Eye (tissue), 1 donor: ENCODE data around the gene BICRAL.
"Not testable (repeated sequence)": the region's sequence is repeated elsewhere in the genome, so short reads cannot be mapped to it uniquely, and the experiment has no call there.

Source experiments
- DNase-seq: peaks from one replicate; pipeline ENCODE4 v3.0.0-alpha.2; 2015

BICRAL gene

DNA sequence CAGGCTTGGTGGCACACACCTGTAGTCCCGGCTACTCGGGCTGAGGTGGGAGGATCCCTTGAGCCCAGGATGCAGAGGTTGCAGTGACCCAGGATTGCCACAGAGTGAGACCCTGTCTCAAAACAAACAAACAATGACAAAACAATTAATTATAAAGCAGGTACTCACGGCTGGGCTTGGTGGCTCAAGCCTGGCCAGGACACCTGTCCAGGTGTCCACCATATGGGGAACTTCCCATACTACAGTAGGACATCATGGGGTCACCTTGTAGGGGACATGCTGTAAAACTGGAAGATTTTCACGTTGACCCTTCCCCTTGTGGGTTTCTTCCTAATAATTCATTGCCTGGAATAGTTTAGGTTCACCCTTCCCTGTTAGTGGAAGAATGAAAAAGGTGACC lies 66.8 kb downstream of the BICRAL start:
- DNase-seq: no peak

DNA sequence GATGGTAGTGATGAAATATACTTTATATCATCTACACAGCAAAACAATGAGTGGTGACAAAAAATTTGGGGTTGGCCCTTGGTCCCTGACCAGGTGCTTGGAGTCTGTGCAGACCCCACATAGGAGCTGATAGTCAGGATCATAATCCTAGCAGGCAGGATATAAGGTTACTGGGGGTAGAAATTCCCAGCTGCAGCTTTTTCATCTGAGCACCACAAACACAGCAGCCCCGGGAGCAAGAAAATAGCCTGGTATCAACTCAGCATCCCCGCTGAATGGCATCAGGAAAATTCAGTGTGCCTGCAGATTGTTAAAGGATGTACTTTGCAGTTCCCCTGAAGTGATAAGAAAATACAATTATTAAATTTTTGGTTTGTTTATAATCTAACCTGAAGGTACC lies 69.7 kb downstream of the BICRAL start:
- no peak for DNase-seq

DNA sequence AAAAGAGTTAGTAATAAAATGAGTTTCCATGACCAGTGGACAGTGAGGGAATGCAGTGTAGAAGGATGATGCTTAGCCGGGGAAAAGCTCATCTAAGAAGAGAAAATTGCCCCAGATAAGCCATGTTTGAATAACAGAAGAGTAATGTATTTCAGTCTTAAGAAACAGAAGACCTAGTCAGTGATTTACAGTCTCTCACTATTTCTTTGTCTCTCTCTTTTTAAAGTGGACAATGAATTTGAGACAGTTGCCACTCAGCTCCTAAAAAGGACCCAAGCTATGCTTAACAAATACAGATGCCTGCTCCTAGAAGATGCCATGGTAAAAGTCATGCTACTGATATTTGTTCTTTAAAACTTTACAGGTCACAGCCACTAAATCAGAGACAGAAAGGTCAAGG lies 78.2 kb downstream of the BICRAL start:
- DNase-seq: no peak

DNA sequence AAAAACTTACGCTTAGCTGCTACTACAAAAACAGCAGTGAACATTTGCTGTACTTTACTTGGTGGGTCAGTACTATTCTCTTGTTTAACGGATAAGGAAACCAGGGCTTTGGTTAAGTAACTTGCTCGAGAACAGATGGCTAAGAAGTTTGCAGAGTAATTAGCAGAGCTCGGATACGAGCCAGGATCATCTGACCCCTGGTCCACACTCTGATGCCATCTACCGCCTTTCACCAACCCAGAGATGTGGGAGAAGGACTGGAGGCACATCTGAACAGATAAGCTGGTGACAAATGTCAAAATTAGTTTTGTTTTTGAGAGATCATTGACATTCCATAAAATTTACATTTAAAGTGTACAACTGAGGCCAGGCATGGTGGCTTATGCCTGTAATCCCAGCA lies 78.6 kb downstream of the BICRAL start:
- DNase-seq: no peak

DNA sequence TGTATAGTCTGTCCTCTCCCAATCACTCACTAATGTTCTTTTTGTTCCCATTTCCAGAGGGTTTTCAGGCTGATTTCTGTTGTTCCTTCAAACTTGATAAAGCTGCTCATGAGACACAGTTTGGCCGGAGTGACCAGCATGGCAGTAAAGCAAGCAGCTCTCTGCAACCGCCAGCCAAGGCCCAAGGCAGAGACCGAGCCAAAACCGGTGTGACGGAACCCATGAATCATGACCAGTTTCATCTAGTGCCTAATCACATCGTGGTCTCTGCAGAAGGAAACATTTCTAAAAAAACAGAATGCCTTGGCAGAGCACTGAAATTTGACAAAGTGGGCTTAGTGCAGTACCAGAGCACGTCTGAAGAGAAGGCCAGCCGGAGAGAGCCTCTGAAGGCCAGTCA lies 82.8 kb downstream of the BICRAL start:
- no peak for DNase-seq

DNA sequence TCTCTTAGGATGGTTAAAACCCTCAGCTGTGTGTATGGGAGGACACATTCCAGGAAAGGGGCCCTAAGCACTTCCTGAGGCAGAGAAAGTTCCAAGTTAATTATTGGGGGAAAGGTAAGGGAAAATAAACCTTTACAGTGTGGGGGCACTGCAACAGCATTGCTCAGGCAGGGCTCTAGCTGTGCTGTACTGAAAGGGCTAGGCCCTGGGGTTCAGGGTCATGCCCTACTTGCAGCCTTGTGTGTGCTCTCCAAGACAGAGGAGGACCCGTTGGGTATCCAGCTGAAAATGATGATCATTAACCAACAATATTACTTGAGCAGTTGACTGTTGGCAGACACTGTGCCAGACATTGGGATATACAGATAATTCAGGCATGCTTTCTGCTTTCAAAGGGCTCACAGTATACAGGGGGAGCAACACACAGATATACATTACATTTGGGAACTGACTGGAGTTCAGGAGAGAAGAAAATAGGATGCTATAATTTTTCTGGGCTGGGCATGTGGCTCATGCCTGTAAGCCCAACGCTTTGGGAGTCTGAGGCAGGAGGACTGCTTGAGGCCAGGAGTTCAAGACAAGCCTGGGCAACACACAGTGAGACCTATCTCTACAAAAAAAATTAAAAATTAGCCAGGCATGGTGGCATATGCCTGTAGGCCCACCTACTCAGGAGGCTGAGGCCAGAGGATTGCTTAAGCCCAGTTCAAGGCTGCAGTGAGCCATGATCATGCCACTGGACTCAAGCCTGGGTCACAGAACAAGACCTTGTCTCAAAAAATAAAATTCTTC lies 88.5 kb downstream of the BICRAL start:
- DNase-seq: no peak

DNA sequence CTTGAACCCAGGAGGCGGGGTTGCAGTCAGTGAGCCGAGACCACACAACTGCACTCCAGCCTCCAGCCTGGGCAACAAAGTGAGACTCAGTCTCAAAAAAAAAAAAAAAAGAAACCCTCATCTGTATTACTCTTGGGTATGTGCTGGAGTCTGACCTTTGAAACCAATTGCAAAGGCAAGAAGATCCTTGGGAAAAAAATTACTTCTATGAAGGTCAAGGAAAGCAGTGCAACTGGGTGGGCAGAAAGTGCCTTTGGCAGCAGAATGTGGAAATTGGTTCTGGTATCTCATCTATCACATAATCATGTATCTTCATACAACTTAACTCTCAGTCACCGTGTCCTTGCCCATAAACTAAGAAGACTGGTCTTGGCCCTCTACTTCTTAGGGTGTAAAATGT lies 89.9 kb downstream of the BICRAL start:
- DNase-seq: no peak

DNA sequence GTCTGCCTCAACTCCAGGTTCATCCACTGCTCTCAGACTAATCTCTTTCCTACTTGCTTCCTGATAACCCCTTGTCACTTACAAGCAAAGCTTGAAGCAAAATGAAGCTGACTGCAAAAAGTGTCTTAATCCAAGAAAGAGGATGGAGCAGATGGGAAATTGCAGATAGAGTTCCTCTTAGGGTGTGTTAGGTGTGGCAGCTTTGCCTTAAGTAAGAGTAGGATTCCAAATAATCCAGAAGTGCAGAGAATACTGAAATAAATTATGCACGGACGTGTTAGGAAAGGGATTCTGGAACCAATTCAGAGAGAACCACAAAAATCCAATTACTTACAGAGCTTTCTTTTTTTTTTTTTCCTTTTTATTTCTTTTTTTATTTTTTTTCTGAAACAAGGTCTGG lies 91.5 kb downstream of the BICRAL start:
- DNase-seq: no peak

DNA sequence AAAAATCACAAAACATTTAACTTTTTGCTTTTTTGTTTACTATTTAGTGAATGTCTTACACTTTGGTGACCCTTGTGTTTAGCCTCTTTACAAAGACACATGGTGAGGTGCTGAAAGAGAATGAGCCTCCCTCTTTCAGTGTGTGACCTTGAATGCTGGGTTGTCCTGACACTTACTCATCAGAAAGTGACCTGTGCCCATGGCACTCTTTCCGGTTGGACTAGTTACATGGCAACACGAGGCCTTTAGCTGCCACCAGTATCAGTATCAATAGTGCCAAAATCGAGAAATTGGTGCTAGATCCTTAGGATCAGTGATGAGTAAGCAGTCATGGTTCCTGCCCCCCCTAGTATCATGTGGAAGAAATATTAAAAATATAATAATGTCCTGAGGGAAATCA lies 95.8 kb downstream of the BICRAL start:
- no peak for DNase-seq

DNA sequence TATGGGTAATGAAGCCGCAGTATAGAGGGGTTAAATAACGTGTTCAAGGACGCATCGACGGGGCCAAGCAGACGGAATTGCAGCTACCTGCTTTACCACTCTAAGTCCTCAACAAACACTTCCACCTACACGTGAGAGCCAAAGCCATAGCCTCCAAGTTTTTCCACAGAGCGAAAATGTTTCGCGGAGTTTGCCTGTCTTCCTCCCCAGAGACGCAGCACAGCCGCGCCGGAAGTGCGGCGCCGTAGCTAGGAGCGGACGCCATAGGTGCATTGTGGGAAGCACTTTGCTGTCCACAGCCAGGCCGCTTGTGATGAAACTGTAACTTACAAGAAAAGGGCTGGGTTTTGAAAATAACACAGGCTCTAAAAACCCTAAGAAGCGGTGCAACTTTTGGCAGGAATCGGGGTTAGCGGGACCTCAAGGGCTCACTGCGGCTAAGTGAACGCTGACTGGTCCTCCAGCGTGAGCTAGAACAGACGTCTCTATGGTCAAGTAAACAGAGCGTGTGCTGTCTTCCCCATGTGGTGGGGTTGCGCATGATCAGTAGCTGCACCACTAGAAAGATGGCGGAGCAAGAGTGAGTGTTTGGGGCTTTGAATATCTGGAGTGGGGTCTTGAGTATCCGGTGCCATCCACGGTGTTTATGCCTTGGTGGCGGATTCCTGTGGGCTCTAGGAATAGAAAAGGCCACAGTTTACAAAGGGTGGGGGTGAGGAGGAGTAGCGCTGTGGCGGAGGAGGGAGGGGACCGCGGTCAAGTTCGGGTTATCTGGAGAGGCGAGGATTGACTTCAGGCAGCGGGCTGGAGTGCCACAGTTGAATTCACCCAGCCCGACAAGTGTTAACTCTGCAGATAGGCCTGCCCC lies 97.8 kb downstream of the BICRAL start, which contains the start of gene RPL7L1:
Gene RPL7L1 (plus strand): TSS at position 245 of the 868 bp plus-strand sequence. CDS start 295 bp downstream, at position 540.
- peak; percentile 96 for DNase-seq

DNA sequence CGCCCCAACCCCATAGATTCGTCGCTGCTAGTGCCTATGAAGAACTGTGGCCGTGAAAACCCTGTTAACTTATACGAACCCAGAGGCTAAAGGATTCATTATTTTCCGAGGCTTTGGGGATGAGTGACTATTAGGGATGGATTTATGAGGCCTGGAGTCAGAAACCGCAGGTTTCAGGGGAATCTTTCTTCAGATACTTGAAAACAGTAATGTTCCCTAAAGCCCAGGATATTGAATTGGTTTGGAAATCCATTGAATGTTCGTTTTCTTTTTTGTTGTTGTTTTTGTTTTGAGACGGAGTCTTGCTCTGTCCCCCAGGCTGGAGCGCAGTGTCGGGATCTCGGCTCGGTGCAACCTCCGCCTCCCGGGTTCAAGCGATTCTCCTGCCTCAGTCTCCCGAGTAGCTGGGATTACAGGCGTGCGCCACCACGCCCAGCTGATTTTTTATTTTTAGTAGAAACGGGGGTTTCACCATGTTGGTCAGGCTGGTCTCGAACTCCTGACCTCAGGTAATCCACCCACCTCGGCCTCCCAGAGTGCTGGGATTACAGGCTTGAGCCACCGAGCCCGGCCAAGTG lies 98.5 kb downstream of the BICRAL start:
- not testable (repeated sequence) for DNase-seq

DNA sequence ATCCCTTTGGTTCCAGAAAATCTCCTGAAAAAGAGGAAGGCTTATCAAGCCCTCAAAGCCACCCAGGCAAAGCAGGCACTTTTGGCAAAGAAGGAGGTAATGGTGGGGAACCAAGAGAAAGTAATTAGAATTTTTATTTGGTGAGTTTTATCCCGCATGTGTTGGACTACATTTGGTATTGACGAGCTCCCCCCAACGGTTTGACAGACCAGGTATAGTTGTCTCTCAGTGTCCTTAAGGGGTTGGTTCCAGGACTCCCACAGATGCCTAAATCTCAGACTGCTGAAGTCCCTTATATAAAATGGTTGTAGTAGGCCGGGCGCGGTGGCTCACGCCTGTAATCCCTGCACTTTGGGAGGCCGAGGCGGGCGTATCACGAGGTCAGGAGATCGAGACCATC lies 99.0 kb downstream of the BICRAL start:
- not testable (repeated sequence) for DNase-seq

DNA sequence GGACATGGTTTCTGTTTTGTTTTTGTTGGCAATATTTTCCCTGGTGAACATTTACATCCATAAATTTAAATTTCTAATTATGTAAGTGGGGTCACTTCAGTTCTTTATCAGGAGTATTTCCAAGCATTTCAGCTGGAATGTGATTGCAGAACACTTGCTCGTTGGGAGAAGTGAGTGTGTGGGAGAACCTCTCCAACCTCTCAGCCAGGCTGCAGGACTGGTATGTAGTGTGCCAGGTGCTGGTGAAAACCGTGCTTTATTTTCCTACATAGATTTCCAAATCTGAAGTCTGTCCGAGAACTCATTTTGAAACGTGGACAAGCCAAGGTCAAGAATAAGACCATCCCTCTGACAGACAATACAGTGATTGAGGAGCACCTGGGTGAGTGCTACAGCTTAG lies 103.8 kb downstream of the BICRAL start:
- no peak for DNase-seq

DNA sequence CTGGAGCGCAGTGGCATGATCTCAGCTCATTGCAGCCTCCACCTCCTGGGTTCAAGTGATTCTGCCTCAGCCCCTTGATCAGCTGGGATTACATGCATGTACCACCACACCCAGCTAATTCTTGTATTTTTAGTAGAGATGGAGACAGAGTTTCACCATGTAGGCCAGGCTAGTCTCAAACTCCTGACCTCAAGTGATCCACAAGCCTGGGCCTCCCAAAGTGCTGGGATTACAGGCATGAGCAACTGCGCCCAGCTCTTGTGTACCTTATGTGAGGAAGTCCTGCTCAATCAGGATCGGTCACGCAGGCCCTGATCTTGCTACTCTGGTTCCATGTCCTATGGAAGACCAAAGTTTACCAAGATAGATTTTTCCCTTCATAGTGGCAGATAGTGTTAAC lies 106.3 kb downstream of the BICRAL start:
- DNase-seq: not testable (repeated sequence)

DNA sequence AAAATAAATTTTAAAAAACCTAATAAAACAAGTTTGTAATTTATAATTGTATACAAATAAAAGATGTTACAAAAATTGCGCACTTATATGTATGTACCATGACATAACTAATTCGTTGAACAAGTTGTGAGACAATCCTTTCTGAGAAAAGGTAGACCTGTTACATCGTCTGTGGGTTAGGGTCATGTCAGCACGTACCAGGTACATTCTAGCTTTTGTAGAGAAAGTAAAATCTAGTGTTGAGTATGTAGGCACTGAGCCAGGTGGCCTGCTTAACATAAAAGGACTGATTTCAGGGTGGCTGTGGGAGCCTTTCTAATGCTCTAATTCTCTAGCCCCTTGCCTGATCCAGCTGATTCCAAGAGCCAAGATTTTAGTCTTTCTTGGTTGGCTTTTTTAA lies 108.0 kb downstream of the BICRAL start:
- no peak for DNase-seq

DNA sequence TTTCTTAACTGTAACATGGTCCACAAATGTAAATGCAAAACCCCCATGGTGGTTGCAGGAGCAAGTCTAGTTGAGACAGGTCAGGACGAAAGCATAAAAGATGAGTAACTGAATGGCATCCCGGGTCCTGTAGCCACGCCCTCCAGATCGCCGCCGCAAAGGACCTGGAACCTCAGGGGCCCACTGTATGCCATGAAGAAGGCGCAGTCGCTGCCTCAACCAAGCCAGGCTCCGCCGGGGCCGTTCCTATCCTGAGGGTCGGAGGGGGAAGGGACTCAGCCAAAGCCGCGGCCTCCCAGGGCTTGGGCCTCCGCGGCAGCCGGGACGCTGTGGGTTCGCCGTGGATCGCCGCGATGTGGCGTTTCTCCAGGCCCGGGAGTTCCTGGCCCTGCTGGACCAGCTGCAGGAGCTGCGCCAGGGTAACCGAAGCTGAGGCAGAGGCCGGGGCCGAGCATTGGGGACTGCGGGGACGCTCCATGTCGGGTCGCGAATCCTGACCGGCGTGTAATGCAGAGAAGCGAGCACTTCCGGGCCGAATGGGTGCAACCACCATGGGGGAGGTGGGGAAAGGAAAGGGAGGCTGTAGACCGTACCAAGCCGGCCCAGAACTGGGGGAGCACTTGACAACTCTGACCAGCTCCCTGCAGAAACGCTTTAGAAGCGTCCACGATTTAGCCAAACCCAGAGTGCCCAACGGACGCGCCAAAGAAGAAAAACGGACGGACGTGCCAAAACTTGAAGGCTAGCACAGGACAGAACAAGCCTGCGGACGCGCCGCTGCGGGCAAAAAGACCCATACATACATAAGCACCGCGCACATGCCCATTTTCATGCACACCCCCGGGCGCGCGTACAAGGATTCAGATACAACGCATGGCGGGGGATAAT lies 108.7 kb downstream of the BICRAL start:
- DNase-seq: peak; percentile 98

DNA sequence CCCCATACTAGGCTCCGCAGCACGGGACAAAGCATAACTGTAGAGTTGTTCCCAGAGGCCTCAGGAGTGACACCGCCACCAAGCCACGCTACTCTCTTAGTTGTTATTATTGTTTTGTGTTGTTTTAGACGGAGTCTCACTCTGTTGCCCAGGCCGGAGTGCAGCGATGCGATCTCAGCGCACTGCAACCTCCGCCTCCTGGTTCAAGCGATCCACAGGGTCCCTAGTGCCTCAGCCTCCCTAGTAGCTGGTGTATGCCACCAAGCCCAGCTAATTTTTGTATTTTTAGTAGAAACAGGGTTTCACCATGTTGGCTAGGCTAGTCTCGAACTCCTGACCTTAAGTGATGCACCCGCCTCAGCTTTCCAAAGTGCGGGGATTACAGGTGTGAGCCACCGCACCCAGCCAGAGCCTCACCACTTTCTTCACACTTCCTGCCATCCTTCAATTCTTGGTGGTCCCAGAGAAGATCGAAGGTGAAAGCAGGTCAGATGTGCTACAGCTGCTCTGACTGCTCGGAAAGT lies 109.4 kb downstream of the BICRAL start:
- no peak for DNase-seq

DNA sequence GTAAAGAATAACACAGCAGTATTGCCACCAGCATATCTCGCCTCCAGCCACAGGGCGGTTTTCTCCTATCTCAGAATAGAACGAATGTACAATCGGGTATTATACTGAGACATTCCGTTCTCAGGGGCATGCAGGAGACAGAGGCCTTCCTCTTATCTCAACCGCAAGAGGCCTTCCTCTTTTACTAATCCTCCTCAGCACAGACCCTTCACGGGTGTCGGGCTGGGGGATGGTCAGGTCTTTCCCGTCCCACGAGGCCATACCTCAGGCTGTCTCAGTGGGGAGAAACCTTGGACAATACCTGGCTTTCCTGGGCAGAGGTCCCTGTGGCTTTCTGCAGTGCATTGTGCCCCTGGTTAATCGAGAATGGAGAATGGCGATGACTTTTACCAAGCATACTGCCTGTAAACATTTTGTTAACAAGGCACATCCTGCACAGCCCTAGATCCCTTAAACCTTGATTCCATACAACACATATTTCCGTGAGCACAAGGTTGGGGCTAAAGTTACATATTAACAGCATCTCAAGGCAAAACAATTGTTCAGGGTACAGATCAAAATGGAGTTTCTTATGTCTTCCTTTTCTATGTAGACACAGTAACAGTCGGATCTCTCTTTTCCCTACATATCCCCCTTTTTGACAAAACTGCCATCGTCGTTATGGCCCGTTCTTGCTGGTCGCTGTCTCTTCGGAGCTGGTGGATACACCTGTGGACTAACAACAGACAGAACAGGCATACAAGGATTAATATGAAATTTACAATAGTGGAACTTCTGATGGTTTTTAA lies 112.4 kb downstream of the BICRAL start:
- not testable (repeated sequence) for DNase-seq

DNA sequence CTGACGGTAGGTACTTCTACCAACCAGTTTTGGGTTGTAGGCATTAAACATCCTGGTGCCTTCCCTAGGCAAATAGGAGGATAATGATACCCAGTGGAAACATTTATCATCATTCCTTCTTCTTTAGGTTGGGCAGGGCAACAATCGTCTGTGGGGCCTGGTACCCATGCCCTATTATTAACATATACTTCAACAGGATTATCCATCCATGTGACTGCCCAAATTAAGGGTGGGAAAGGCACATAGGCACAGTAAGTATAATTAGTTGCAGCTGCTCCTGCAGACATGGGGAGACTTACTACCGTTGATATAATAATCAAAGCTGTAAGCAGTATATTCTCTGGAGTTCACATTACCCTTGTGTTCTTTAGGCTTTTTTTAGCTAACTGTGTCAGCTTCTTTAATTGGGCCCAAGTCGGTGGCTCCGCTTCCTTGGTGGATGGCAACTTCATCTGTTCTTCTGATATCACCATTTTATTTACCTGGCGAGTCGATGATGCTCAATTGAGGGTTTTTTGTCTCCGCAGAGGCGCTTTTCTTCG lies 114.4 kb downstream of the BICRAL start:
- DNase-seq: no peak

DNA sequence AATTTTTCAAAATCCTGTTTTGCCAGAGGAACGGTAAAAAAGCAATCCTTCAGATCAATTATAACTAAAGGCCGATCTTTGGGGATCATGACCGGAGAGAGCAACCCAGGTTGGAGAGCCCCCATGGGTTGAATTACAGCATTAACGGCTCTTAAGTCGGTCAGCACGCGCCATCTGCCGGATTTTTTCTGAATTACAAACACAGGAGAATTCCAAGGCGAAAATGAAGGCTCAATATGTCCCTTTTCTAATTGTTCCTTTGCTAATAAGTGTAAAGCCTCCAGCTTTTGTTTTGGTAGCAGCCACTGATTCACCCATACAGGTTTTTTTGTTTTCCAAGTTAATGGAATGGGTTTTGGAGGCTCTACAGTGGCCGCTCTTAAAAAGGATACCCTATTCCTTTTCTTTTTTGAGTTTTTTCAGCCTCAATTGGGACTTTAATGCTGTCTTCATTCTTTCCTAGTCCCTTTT lies 117.1 kb downstream of the BICRAL start:
- DNase-seq: peak; percentile 90

DNA sequence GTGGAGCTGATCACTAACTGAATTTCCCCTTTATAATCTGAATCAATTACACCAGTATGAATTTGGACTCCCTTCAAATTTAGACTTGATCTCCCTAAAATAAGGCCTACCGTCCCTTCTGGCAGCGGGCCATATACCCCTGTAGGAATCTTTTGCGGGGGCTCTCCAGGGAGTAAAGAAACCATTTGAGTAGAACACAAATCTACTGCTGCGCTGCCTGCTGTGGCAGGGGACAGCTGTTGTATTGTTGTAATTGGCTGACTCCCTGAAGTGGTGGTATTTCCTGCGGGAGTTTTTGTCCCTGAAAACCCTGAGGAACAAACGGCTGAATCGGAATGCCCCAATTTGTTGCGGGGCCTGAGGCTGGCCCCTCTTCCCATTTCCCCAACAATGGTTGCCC lies 118.0 kb downstream of the BICRAL start:
- no peak for DNase-seq
